Measurements from ENCODE around the gene SNTG2. TPM values are rescaled to one million over a fixed set of nuclear protein-coding genes. Genes with fewer than 3 reads are reported as not detected.

SNTG2 gene
- total RNA-seq, 1 donor from 2014 or later: 11.8 TPM

GRCh38 chr2:922185-922584 is 28.5 kb upstream of the SNTG2 start:
- peak in 1 of 2 donors; percentile 70 for DNase-seq (ENCODE audit: extremely low spot score in 2 of 2)

DNA sequence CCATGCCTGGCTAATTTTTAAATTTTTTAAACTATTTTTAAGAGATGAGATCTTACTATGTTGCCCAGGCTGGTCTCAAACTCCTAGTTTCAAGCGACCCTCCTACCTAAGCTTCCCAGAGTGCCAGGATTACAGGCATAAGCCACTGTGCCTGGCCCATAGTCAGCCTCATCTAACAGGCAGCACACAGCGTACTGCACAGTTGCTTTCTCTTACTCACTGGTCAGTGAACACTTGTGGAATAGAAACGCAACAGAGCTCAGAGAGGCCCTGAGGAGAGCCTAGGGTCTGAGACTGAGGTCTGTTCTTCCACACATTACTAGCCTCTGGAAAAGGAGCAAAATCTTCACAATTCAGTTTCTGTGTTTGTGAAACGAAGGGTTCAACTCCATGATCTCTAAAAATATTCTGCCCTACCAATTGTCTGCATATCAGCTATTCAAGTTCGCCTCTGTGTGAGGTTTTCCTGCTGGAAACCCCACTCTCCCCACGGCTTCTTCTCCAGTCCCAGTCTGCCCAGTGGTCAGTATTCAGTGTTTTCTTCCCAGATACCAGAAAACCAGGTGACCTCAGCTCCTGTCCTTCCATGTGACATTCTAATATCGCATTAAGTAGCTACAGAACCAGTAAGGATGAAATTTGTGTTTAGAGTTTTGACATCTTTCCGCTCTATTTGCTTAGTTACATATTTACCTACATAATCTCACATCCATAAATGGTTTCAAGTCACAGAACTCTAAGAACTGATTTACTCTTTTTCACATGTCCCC is 26.6 kb upstream of the SNTG2 start:
- intact Hi-C loops (cut with DNase I): no loop called here
- Histone ChIP-seq H3K4me1 (no peaks in the 10 kb centered on the region), H3K9me3 (no peaks in the 10 kb centered on the region), H3K4me3 (no peak overlapping the region), H3K27me3 (no peaks in the 10 kb centered on the region), H3K36me3 (no peaks in the 10 kb centered on the region), H3K27ac (no peak overlapping the region)
- DNase-seq (ENCODE audit: extremely low spot score in 2 of 2): peak in 1 of 2 donors; percentile 58
- TF ChIP-seq CTCF (IDR thresholded peaks at IDR 0.05) (no peak), POLR2A (IDR thresholded peaks at IDR 0.05) (no peak), POLR2AphosphoS5 (IDR thresholded peaks at IDR 0.05; ENCODE audit: insufficient read depth in 1 of 2, low read depth in 1 of 2) (no peak)

More at GRCh38 chr2:922185-922584, 28.5 kb upstream of the SNTG2 start:
- Histone ChIP-seq H3K27ac (no peak overlapping the region), H3K4me3 (no peak overlapping the region), H3K27me3 (no peaks in the 10 kb centered on the region), H3K36me3 (no peaks in the 10 kb centered on the region), H3K9me3 (no peaks in the 10 kb centered on the region), H3K4me1 (no peaks in the 10 kb centered on the region)
- intact Hi-C loops (cut with DNase I): no loop called here
- TF ChIP-seq CTCF (IDR thresholded peaks at IDR 0.05): no peak
- no peak for TF ChIP-seq POLR2AphosphoS5 (IDR thresholded peaks at IDR 0.05; ENCODE audit: insufficient read depth in 1 of 2, low read depth in 1 of 2)
- TF ChIP-seq POLR2A (IDR thresholded peaks at IDR 0.05): no peak

- Histone ChIP-seq H3K27ac (no peak overlapping the region), H3K4me1 (no peaks in the 10 kb centered on the region), H3K9me3 (no peaks in the 10 kb centered on the region), H3K4me3 (no peak overlapping the region), H3K27me3 (no peaks in the 10 kb centered on the region), H3K36me3 (no peaks in the 10 kb centered on the region)
- DNase-seq (ENCODE audit: extremely low spot score in 2 of 2): no peak
- TF ChIP-seq POLR2A (IDR thresholded peaks at IDR 0.05) (no peak), CTCF (IDR thresholded peaks at IDR 0.05) (no peak), POLR2AphosphoS5 (IDR thresholded peaks at IDR 0.05; ENCODE audit: insufficient read depth in 1 of 2, low read depth in 1 of 2) (no peak)
- intact Hi-C loops (cut with DNase I): no loop called here
Observed at GRCh38 chr2:924701-925100, 25.9 kb upstream of the SNTG2 start.

DNA sequence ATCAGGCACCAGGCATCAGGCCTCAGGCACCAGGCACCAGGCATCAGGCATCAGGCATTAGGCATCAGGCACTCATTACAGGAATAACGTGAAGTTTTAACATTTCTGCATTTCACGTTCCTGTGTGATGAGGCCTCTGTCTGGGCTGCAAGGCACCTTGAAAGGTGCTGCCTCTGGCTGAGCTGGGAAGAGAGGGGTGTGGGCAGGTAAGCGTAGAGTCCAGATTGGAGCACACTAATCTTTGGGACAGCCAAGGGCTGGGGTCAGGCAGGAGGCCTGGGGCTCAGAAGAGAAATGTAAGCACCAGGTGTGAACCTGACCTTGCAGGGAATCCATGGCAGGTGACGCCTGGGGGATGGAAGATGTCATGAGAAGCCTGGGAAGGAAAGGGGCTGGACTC is 25.3 kb upstream of the SNTG2 start:
- Histone ChIP-seq H3K4me3 (no peak overlapping the region), H3K27ac (no peak overlapping the region), H3K4me1 (no peaks in the 10 kb centered on the region), H3K36me3 (no peaks in the 10 kb centered on the region), H3K9me3 (no peaks in the 10 kb centered on the region), H3K27me3 (no peaks in the 10 kb centered on the region)
- intact Hi-C loops (cut with DNase I): no loop called here
- TF ChIP-seq POLR2A (IDR thresholded peaks at IDR 0.05) (no peak), POLR2AphosphoS5 (IDR thresholded peaks at IDR 0.05; ENCODE audit: insufficient read depth in 1 of 2, low read depth in 1 of 2) (no peak), CTCF (IDR thresholded peaks at IDR 0.05) (no peak)
- no peak for DNase-seq (ENCODE audit: extremely low spot score in 2 of 2)

GRCh38 chr2:925711-926110 is 24.9 kb upstream of the SNTG2 start:
- Histone ChIP-seq H3K9me3 (no peaks in the 10 kb centered on the region), H3K27me3 (no peaks in the 10 kb centered on the region), H3K27ac (no peak overlapping the region), H3K4me3 (no peak overlapping the region), H3K36me3 (no peaks in the 10 kb centered on the region), H3K4me1 (no peaks in the 10 kb centered on the region)
- peak in 1 of 2 donors; percentile 80 for DNase-seq (ENCODE audit: extremely low spot score in 2 of 2)
- intact Hi-C loops (cut with DNase I): no loop called here
- TF ChIP-seq POLR2AphosphoS5 (IDR thresholded peaks at IDR 0.05; ENCODE audit: insufficient read depth in 1 of 2, low read depth in 1 of 2) (no peak), POLR2A (IDR thresholded peaks at IDR 0.05) (no peak), CTCF (IDR thresholded peaks at IDR 0.05) (no peak)
